Measurements from ENCODE around the gene SIN3B. TPM values are rescaled to one million over a fixed set of nuclear protein-coding genes. Genes with fewer than 3 reads are reported as not detected.

SIN3B gene
- total and polyA plus RNA-seq, 2 of the 13 experiments (the other 11 are each of a cell fraction or from before 2014, with no cell fraction given): 12.9 to 25.7 TPM

DNA sequence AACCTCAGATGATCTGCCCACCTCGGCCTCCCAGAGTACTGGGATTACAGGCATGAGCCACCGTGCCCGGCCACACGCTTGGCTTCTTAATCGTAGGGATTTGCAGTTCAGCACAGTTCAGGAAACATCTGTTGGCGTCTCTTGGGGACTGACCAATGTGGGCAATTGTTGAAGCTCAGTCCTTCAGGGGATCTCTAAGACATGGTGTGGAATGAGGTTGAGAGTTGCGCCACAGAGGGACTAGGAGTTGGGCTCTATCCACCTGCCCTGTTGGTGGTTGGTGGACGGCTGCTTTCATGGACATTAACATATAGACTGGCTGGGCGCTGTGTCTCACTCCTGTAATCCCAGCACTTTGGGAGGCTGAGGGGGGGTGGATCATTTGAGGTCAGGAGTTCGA lies 37.3 kb upstream of the SIN3B start (continued):
- TF ChIP-seq CERS6 (CRISPR knock-in tag; IDR thresholded peaks at IDR 0.05): no peak

GRCh38 chr19:16794456-16795441 lies 34.4 kb upstream of the SIN3B start:
- Histone ChIP-seq H3K4me1 (ENCODE audit: insufficient read depth, low read length) (no peaks in the 10 kb centered on the region), H3K27ac (ENCODE audit: extremely low read length, insufficient read depth, low read length) (no peak overlapping the region), H3K4me2 (ENCODE audit: low read depth, low read length) (no peak overlapping the region), H3K9me3 (ENCODE audit: low read length) (peaks cover 8% of the 10 kb centered on the region; the same call in 1 of the 2 replicates), H2AFZ (ENCODE audit: low read length) (no peak overlapping the region), H3K36me3 (replicated peaks in 1 of 2; ENCODE audit: control insufficient read depth in 1 of 2, insufficient read depth in 2 of 2, low read length in 2 of 2) (no peaks in the 10 kb centered on the region), H4K20me1 (ENCODE audit: insufficient read depth, low read length) (no peaks in the 10 kb centered on the region), H3K27me3 (ENCODE audit: control insufficient read depth in 1 of 2, insufficient read depth in 2 of 2, low read length in 2 of 2) (no peaks in the 10 kb centered on the region), H3K4me3 (replicated peaks in 1 of 3; ENCODE audit: insufficient read depth in 1 of 3, low read depth in 2 of 3, low read length in 3 of 3) (no peak overlapping the region), H3K9ac (ENCODE audit: insufficient read depth, low read depth, low read length) (no peak overlapping the region), H3K79me2 (ENCODE audit: insufficient read depth, low read length) (no peaks in the 10 kb centered on the region)
- 43% methylated on average over 16 of the region's 17 CpGs for WGBS (ENCODE audit: low lambda C conversion rate)
- in situ Hi-C loops (cut with HindIII; ENCODE audit: extremely low pct_ligation_motif_present, low pct_unique_long_range_greater_than_20kb) (no loop called here), intact Hi-C loops (cut with micrococcal nuclease; ENCODE audit: unreplicated experiment) (no loop called here)
- CTCF ChIA-PET (ENCODE audit: low intra/inter-chr PET ratio, low total read pairs): no interaction called here
- FAIRE-seq (no peak), ATAC-seq (no peak), DNase-seq (ENCODE audit: low spot score) (no peak)
- TF ChIP-seq KLF13 (CRISPR knock-in tag; IDR thresholded peaks at IDR 0.05) (no peak), ZNF256 (CRISPR knock-in tag; conservative IDR thresholded peaks at IDR 0.05) (no peak), KDM1A (CRISPR knock-in tag; IDR thresholded peaks at IDR 0.05) (no peak), ZBTB43 (CRISPR knock-in tag; conservative IDR thresholded peaks at IDR 0.05) (no peak), FOXJ3 (CRISPR knock-in tag; IDR thresholded peaks at IDR 0.05; ENCODE audit: borderline replicate concordance) (no peak), ZNF776 (CRISPR knock-in tag; IDR thresholded peaks at IDR 0.05) (no peak), SNAPC2 (CRISPR knock-in tag; IDR thresholded peaks at IDR 0.05) (no peak), TRIM22 (IDR thresholded peaks at IDR 0.05) (no peak), ZNF282 (IDR thresholded peaks at IDR 0.05; ENCODE audit: partially characterized antibody) (no peak), GATA4 (IDR thresholded peaks at IDR 0.05; ENCODE audit: borderline replicate concordance, low read depth) (no peak), IRX3 (CRISPR knock-in tag; IDR thresholded peaks at IDR 0.05; ENCODE audit: borderline replicate concordance, low read depth) (no peak), JUND (CRISPR knock-in tag; IDR thresholded peaks at IDR 0.05) (no peak), NRL (CRISPR knock-in tag; IDR thresholded peaks at IDR 0.05; ENCODE audit: borderline replicate concordance) (no peak)
- POLR2A ChIA-PET: no interaction called here
- no TSS peak for BruUV-seq (replicated peaks)
